Measurements from ENCODE around the gene CAMK1. TPM values are rescaled to one million over a fixed set of nuclear protein-coding genes. Genes with fewer than 3 reads are reported as not detected.

Gene CAMK1
- total and polyA plus RNA-seq, 11 donors = 9.7 to 26.3 (median 14.7) TPM

GRCh38 chr3:9812870-9813483, 43.2 kb upstream of the CAMK1 start:
- Histone ChIP-seq H3K4me3 (no peak overlapping the region), H3K9me3 (no peaks in the 10 kb centered on the region), H3K36me3 (peaks cover 0 to 41% (median 10%) of the 10 kb centered on the region in 9 donors), H3K27me3 (no peaks in the 10 kb centered on the region), H3K4me1 (peaks cover 0 to 22% (median 7%) of the 10 kb centered on the region in 12 donors), H3K27ac (no peak overlapping the region)
- WGBS, 4 donors = 94 to 96% (median 95%) methylated on average over 9 of the region's 9 CpGs
- DNase-seq = peak in 1 of 5 donors; percentile 1
- no peak for ATAC-seq
- intact Hi-C loops (cut with DNase I) = loop anchor here in 1 of 10 donors (5.0 kb wide), 1 partner anchor 104 kb away; the partner anchor contains the start of gene IL17RC
- TF ChIP-seq POLR2A (IDR thresholded peaks at IDR 0.05) = no peak
- TF ChIP-seq, protein P1, sequence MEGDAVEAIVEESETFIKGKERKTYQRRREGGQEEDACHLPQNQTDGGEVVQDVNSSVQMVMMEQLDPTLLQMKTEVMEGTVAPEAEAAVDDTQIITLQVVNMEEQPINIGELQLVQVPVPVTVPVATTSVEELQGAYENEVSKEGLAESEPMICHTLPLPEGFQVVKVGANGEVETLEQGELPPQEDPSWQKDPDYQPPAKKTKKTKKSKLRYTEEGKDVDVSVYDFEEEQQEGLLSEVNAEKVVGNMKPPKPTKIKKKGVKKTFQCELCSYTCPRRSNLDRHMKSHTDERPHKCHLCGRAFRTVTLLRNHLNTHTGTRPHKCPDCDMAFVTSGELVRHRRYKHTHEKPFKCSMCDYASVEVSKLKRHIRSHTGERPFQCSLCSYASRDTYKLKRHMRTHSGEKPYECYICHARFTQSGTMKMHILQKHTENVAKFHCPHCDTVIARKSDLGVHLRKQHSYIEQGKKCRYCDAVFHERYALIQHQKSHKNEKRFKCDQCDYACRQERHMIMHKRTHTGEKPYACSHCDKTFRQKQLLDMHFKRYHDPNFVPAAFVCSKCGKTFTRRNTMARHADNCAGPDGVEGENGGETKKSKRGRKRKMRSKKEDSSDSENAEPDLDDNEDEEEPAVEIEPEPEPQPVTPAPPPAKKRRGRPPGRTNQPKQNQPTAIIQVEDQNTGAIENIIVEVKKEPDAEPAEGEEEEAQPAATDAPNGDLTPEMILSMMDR (IDR thresholded peaks at IDR 0.05) = no peak

- Histone ChIP-seq H3K4me3 (peak overlapping the region; percentile 48 to 98 (median 84)), H3K9me3 (no peaks in the 10 kb centered on the region), H3K27me3 (no peaks in the 10 kb centered on the region), H3K27ac (peak overlapping the region in 11 of 12 donors; percentile 86 to 98 (median 95)), H3K36me3 (peaks cover 0 to 53% (median 29%) of the 10 kb centered on the region in 9 donors), H3K4me1 (peaks cover 0 to 23% (median 7%) of the 10 kb centered on the region in 12 donors)
- ATAC-seq (peak in 1 of 4 donors; percentile 4), DNase-seq (peak in 1 of 5 donors; percentile 14)
- intact Hi-C loops (cut with DNase I) = loop anchor here in 1 of 10 donors (5.0 kb wide), 1 partner anchor 106 kb away; the partner anchor contains the start of gene IL17RC
- 49 to 56% (median 52%) methylated on average over 10 of the region's 10 CpGs for WGBS, 4 donors
- TF ChIP-seq POLR2A (IDR thresholded peaks at IDR 0.05) = no peak
- TF ChIP-seq, protein P1 (IDR thresholded peaks at IDR 0.05) = no peak
Observed at GRCh38 chr3:9810846-9811245, 41.1 kb upstream of the CAMK1 start.

DNA sequence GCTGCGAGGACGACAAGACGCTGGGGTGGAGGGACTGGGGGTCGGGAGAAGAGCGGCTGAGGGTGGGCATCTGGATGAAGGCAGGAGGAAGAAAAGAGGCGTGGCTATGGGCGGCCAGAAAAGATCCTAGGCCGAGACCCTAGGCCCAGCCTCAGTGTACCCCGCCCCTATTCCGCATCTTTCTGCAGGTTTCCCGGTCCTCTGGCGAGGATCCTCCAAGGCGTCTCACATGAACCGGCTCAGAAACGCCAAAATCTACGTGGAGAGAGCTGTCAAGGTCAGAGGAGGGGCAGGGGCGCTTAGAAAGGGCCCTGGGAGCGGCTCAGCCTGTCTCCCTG, 40.7 kb upstream of the CAMK1 start:
- Histone ChIP-seq H3K36me3 (peaks cover 0 to 54% (median 33%) of the 10 kb centered on the region in 9 donors), H3K4me1 (peaks cover 0 to 23% (median 7%) of the 10 kb centered on the region in 12 donors), H3K9me3 (no peaks in the 10 kb centered on the region), H3K4me3 (peak overlapping the region; percentile 48 to 98 (median 84)), H3K27me3 (no peaks in the 10 kb centered on the region), H3K27ac (peak overlapping the region; percentile 72 to 98 (median 94))
- TF ChIP-seq POLR2A (IDR thresholded peaks at IDR 0.05) = no peak
- TF ChIP-seq, protein P1 (IDR thresholded peaks at IDR 0.05) = no peak
- ATAC-seq (peak in 3 of 4 donors; percentile 3 to 12 (median 9)), DNase-seq (no peak)
- WGBS, 4 donors = 9 to 13% (median 10%) methylated on average over 18 of the region's 18 CpGs
- intact Hi-C loops (cut with DNase I) = loop anchor here in 1 of 10 donors (5.0 kb wide), 1 partner anchor 107 kb away; the partner anchor contains the start of gene IL17RC

- Histone ChIP-seq H3K4me1 (peaks cover 0 to 23% (median 7%) of the 10 kb centered on the region in 12 donors), H3K27me3 (no peaks in the 10 kb centered on the region), H3K4me3 (peak within 1 kb of the TSS; percentile 48 to 98 (median 84)), H3K9me3 (no peaks in the 10 kb centered on the region), H3K27ac (peak within 1 kb of the TSS; percentile 72 to 98 (median 94)), H3K36me3 (peaks cover 0 to 60% (median 35%) of the 10 kb centered on the region in 9 donors)
- intact Hi-C loops (cut with DNase I) = loop anchor here in 1 of 10 donors (5.0 kb wide), 1 partner anchor 107 kb away; the partner anchor contains the start of gene IL17RC
- WGBS, 4 donors = 1 to 2% (median 2%) methylated on average over 37 to 76 of the region's 76 CpGs
- DNase-seq = peak; percentile 77 to 90 (median 79)
- TF ChIP-seq, protein P1 (IDR thresholded peaks at IDR 0.05) = peak in 1 of 12 donors; percentile 4
- peak in 1 of 2 donors; percentile 67 for TF ChIP-seq POLR2A (IDR thresholded peaks at IDR 0.05)
- peak; percentile 57 to 86 (median 80) for ATAC-seq
Observed at GRCh38 chr3:9809615-9810432, 40.1 kb upstream of the CAMK1 start, which contains the start of gene TTLL3. Gene TTLL3, plus strand, starts transcription at chr3:9810262. Its CDS starts 400 bp downstream, at chr3:9810662.

Data from heart left ventricle (tissue), 16 donors.